Left cardiac atrium (tissue), 4 donors: ENCODE results near the gene DNMT3A. TPM values are rescaled to one million over a fixed set of nuclear protein-coding genes. Genes with fewer than 3 reads are reported as not detected.

ENCODE experiments used
- ATAC-seq, 2 donors: fragments of 200-7000 bp; cut with Tn5 transposase; one replicate each; pipeline ENCODE4 v1.9.1; 2020; ENCODE audit warnings: mild to moderate bottlenecking in 2 of 2, moderate library complexity in 2 of 2
- DNase-seq: peaks from one replicate; pipeline ENCODE4 v3.0.0-alpha.2; 2020
- intact Hi-C, 2 donors: fragments of 100-400 bp; cut with DNase I; formaldehyde crosslinking; loops; one replicate each; pipeline versions ENCODE4 v1.14.1 to v1.15.1; 2022 to 2023
- microRNA-seq, 2 donors: library from miRNA; unstranded; fragments of <30 nt; microRNA quantifications; one replicate each; pipeline ENCODE4 v1.2.0, GENCODE V29; 2020
- total RNA-seq, 2 donors: library from RNA; stranded (reverse); fragmentation: NEBNext Ultra II Directional; extraction: Animal tissue kit (Norgen Biotek cat#: 25700); gene quantifications; one replicate each; pipeline ENCODE4 v1.2.1, GENCODE V29; 2021
- donor health status: DM: no; HTN: yes; CAD: no.
- donor health status: DM: no; HTN: yes; CAD: no; lungs with severe emphysema.
- donor health status: DM: yes; HTN: yes; CAD: no.
- donor health status: Dilated cardiomyopathy.

The DNMT3A gene
- total RNA-seq, 2 donors from 2014 or later: 18.4 to 19.1 TPM

DNA sequence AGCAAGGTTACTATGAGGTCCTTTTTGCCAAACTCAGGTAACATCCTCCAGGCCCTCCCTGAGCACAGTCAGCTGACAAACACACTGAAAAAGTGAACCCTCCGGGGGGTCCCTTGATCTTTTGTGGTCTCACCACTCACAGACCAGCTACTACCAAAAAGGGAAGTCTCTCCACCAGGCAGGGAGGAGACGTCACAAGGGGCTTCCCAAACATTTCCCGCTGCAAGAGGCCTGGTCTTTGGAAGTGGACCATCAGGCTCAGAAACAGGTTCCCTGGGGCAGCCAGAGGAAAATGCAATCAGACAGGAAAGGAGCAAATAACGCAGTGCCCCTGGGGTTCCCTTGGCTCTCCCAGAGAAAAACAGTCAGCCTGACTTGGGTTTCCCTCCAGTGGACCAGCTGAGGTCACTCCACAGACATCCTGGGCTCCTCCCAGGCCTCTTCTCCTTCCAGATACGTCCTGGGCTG is 134.6 kb downstream of the DNMT3A start:
- intact Hi-C loops: no loop called here
- ATAC-seq (peak in 1 of 2 donors; percentile 14), DNase-seq (no peak)

DNA sequence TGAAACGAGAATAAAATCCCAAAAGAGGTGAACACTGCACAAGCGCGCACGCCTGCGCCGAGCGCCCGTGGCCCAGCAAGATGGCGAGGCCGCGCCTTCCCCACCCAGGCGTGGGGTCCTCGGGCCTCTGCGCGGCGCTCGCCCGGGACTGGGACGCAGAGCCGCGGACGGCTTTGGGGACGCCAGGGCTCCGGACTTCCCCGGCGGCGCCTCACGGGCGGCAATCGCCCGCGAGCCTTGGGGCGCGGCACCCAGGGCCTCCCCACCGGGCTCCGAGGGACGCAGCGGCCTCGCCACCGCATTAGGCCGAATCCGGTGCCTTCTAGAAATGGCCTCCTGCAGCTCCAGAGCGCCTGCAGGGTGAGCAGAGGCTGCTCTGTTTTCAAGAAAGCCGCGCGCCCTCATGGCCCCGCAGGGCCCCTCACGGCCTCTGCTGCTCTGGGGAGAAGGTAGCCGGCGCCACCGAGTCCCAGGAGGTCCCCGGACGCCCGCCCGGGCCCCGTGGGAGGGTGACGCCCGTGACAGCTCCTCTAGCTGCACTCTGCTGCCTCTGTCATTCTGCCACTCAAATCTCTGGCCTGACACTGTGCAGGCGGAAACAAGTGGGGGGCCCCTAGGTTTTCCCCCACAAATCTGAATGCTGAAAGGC is 137.4 kb downstream of the DNMT3A start:
- intact Hi-C loops: no loop called here
- peak; percentile 66 to 72 for ATAC-seq
- DNase-seq: no peak

DNA sequence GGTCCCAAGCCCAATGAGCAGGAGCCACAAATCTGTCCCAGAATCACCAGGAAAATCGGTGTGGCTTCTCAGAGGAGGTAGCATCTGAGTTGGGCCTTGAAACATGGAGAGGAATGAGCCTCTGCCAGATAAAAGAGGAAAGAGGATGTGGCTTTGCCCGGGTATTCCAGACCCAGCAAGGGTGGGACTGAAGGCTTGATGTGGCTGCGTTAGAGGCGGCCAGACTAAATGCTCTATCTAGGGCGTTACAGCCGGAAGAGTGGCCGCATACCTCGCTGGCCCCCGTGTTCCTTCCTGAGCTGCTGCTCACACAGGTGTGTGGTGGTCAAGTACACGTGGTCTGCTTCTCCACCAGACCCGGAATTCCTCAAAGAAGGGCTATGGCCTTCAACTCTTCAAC is 139.4 kb downstream of the DNMT3A start:
- ATAC-seq: no peak
- intact Hi-C loops: no loop called here

DNA sequence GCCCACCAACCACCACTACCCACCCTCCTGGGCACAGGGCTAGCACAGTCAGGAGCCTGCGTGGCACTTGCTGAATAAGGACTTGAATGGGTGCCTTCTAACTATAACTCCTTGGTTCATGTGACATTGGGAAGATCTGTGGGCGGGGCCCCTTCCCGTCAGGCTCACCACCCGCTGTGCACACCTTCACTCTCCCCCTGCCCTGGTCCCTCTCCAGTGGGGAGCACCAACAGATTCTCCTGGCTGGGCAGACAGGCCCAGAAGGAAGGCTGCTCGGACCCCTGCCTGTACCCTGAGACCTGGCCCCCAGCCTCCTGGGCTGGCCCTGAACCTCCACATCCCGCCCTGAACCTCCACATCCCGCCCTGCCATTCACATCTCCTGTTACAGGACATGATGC is 139.9 kb downstream of the DNMT3A start:
- intact Hi-C loops: no loop called here
- no peak for ATAC-seq
- no peak for DNase-seq

More for the DNA sequence above, 139.4 kb downstream of the DNMT3A start:
- DNase-seq: no peak

DNA sequence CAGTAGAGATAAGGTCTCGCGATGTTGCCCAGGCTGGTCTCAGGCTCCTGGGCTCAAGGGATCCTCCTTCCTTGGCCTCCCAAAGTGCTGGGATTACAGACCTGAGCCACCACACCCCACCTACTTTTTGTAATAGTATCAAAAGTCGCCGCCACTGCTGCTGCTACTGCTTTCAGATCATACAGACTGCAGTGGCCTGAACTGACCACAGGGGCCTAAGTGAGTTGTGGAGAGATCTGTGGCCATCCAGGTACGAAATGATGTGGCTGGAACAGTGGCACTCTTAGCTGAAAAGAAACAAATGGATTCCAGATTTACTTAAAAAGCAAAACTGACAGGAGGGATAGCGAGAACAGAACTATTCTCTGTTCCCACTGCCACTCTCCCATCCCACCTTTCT is 140.5 kb downstream of the DNMT3A start:
- intact Hi-C loops: no loop called here
- no peak for ATAC-seq
- DNase-seq: no peak

DNA sequence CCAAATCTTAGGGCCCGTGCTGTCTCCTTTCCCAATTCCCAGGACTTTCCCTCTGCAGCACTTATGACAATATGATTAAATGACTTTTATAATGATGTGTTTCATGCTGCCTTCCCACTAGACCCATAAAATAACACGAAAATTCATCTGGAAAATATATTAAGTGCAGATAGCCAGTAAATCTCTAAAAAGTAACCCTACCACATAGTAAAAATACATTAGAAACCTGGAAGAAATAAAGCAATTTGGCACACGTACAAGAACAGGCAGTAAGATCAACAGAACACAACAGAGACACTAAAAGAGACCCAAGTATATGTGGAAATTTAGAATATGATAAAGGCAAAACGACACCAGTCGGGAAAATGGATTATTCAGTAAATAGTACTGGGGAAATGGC is 143.1 kb downstream of the DNMT3A start:
- ATAC-seq (no peak), DNase-seq (no peak)
- intact Hi-C loops: loop anchor here in 1 of 2 donors (10.0 kb wide), 2 partner anchors 364 to 784 kb away; no protein-coding TSS in a partner anchor

DNA sequence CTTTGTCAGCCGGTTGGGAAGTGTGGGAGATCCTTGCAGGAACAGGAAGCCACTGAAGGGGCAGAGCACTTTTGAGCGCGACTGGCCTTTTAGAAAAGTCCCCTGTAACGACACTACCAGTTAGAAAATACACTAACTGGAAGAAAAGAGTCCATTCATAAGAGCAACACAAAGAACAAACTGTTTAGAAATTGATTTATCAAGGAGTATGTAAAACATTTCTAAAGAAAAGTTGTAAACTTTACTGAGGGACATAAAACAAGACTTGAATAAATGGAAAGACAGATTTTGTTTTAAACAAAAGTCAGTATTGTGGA is 143.6 kb downstream of the DNMT3A start:
- DNase-seq: no peak
- intact Hi-C loops: loop anchor here in 1 of 2 donors (10.0 kb wide), 2 partner anchors 363 to 783 kb away; no protein-coding TSS in a partner anchor
- no peak for ATAC-seq

DNA sequence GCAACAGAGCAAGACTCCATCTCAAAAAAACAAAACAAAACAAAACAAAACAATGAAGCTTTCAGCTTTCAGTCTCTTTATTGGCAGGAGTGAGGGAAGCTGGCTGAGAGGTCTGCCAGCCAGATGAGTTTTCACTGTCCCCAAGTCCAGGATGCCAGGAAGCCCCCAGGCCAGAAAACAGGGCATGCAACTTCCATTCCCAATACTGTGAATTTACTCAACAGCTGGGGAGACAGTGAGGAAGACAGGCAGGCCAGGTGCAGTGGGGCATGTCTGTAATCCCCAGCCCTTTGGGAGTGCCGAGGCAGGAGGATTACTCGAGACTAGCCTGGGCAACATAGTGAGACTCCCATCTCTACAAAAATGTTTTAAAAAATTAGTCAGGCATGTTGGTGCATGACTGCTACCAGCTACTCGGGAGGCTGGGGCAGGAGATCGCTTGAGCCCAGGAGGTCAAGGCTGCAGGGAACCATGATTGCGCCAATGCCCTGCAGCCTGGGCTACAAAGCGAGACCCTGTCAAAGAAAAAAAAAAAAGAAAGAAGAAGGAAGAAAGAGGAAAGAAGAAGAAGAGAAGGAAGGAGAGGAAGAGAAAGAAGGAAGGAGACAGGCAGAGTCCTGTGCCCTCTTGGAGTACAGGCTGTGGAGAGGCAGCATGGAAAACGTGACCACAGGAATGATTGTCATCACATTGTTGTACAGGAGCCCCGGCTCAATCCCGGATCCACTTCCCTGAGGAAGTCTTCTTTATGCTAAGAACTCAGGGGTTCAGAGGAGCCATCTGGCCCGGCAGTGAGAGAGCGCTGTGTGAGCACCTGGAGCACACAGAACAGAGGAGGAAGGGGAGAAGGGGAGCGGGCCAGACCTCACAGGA is 144.2 kb downstream of the DNMT3A start:
- intact Hi-C loops: loop anchor here in 1 of 2 donors (10.0 kb wide), 2 partner anchors 363 to 783 kb away; no protein-coding TSS in a partner anchor
- ATAC-seq: no peak
- DNase-seq: no peak

DNA sequence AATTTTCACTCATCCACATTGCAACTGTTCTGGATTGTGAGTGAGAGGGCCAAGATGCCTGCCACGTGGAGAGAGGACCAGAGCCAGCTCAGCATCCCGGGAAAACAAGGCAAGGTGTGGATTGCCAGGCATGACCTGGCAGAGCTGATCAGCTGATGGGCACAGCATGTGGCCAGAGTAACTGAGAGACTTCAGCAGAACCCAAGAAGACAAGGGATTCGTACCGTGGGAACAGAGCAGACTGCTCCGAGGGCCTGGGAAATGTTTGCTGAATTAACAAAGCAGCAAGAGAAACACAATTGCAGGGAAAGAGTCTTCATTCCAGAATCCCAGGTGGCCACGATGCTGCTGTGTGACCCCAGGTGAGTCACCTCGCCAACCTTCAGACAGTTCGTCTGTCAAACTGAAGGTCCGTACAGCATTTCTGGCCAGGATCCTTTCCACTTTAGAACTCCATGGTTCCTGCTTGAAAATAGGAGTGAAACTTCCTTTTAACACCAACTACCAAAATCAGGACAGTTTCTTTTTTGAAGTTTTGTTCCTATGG is 147.1 kb downstream of the DNMT3A start:
- DNase-seq: no peak
- ATAC-seq: no peak
- intact Hi-C loops: loop anchor here in 1 of 2 donors (5.0 to 10.0 kb wide), 3 partner anchors 217 to 780 kb away; no protein-coding TSS in a partner anchor

DNA sequence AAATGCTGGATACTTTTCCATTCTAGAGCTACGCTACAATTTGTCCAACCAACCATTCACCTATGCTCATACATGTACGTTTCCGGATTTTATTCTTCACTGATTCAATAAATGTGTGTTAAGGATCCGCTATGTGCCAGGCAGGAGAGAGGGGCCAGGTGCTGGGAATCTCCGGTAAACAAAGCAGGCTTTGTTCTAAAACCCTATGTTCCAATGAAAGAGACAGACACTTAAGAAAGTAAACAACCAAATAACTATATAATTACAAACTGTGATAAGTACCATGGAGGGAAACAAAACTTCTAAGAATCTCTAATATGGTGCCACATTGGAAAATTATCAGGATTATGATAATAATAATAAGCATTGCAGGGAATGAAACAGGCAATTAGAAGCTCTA is 151.2 kb downstream of the DNMT3A start:
- intact Hi-C loops: loop anchor here in 1 of 2 donors (5.0 to 10.0 kb wide), 3 partner anchors 213 to 776 kb away; no protein-coding TSS in a partner anchor
- DNase-seq: no peak
- no peak for ATAC-seq

DNA sequence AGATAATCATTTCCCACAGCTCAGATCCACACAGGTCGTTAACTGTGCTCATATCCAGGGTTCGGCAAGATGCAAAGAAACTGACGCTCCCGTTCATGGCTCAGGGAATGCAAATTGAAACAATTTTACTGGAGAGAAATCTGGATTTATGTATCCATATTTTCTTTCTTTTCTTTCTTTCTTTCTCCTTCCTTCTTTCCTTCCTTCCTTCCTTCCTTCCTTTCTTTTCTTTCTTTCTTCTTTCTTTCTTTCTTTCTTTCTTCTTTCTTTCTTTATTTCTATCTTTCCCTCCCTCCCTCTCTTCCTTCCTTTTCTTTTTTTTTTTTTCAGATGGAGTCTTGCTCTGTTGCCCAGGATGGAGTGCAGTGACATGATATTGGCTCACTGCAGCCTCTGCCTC is 153.3 kb downstream of the DNMT3A start:
- ATAC-seq: no peak
- intact Hi-C loops: no loop called here
- DNase-seq: no peak

DNA sequence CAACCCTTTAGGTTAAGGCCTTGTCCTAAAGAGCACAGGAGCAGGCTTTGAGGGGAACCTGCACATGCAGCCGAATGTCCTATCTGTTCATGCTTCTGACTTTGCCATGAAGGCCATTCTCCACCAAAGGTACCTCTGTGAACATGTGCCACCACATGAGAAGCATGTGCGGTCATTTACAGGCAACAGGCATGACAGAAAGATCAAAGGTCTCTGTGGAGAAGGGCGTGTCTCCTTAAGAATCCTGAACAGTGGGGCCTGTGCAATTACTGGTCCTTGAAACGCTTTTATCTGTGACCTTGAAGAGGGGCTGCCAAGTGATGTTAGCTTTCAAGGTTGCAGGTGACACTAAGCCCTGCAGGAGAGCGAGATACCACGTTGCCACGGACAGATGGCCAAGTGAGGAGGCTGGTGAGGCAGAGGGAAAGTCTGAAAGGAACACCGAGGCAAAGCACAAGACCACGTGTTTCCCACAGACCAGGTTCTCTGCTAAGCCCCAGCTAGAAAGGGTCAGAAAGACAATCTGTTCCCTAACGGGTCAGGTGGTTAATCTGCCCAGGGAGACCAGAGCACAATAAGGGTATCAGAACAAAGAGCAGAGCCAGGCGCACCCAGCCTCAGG is 153.9 kb downstream of the DNMT3A start:
- ATAC-seq (no peak), DNase-seq (no peak)
- intact Hi-C loops: no loop called here

DNA sequence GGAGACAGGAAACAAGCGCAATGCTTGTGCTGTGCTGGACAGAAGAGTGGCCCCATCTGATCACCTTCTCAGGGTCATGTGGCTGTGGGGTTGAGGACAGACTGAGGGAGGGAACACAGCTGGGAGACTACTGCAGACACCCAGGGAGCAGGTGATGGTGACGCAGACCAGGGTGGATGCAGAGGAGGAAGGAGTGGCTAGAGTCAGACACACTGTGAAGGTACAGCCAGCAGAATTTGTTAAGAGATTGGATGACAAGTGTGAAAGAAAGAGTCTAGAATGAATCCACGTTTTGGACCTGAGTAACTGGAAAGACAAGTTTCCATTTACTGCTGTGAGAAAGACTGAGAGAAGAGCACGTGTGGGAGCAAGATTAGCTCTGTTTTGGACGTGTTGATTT is 157.5 kb downstream of the DNMT3A start:
- intact Hi-C loops: no loop called here
- ATAC-seq (no peak), DNase-seq (no peak)

DNA sequence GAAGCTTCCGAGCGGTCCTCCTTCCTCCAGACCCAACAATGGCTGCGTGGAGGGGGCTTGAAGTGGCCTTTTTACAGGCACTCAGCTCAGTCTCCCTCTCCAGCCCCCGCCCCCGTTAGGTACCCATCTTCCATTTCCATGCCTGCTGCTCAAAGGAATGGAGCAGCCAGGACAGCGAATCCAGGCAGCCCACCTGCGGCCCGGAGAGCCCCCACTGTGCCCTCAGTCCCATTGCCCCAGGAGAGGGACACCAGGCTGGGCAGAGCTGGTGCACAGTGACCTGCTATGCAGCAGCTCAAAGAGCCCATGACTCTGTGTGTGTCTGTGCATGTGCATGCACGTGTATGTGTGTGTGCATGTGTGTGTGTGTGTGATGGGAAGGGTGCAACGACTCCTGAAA is 162.7 kb downstream of the DNMT3A start:
- no peak for DNase-seq
- ATAC-seq: no peak
- intact Hi-C loops: no loop called here

Small RNA genes within 50 kb of the gene (microRNA-seq; reads per million reads assigned to microRNA genes)
- gene MIR1301: 70.0 to 74.8 reads per million in 2 donors

Other genes starting within 250 kb of the DNMT3A start
- gene POMC, start 173.3 kb downstream of the DNMT3A start, total RNA-seq: 10 to 100 TPM in 1 of 2 donors, 1 to 10 TPM in 1; 5.3 to 10.6 TPM